Cardiac muscle cell (in vitro differentiated cells and primary cell): ENCODE data around the gene RYR2. TPM values are rescaled to one million over a fixed set of nuclear protein-coding genes. Genes with fewer than 3 reads are reported as not detected.
"Not testable (repeated sequence)": the region's sequence is repeated elsewhere in the genome, so short reads cannot be mapped to it uniquely, and the experiment has no call there.

Experiments used
- DNase-seq, 2 donors: peaks; one replicate each; pipeline versions ENCODE4 v3.0.0 to v3.0.0-alpha.2; 2010 to 2017; ENCODE audit warnings: low read depth in 1 of 2, low spot score in 1 of 2
- H3K27ac ChIP-seq: fragments of 200-600 bp; sonication (generic); 2 replicates; pipeline ENCODE4 v1.5.1; 2016
- H3K27me3 ChIP-seq: fragments of 200-600 bp; sonication (generic); 2 replicates; pipeline ENCODE4 v1.6.0; 2016; ENCODE audit warnings: control low read depth
- H3K36me3 ChIP-seq: fragments of 200-600 bp; sonication (generic); 2 replicates; pipeline ENCODE4 v1.5.1; 2016; ENCODE audit warnings: control low read depth
- H3K4me1 ChIP-seq: fragments of 200-600 bp; sonication (generic); 2 replicates; pipeline ENCODE4 v1.8.1; 2017; ENCODE audit warnings: low read depth, mild to moderate bottlenecking, mixed run types
- H3K4me3 ChIP-seq: fragments of 200-600 bp; sonication (generic); 2 replicates; pipeline ENCODE4 v1.5.1; 2016; ENCODE audit warnings: mild to moderate bottlenecking
- H3K9me3 ChIP-seq: fragments of 200-600 bp; sonication (generic); 2 replicates; pipeline ENCODE4 v1.5.1; 2017; ENCODE audit warnings: low read depth, mild to moderate bottlenecking, control low read depth
- polyA plus RNA-seq: library from polyadenylated mRNA; unstranded; fragments of >200 nt; fragmentation: Nextera tagmentation; extraction: Ambion mirVana; gene quantifications from 2 replicates; pipeline ENCODE4 v1.2.1, GENCODE V29; 2016
- total RNA-seq: library from RNA; depleted of rRNA; stranded (reverse); fragments of >200 nt; gene quantifications from 2 replicates; pipeline ENCODE4 v1.2.3, GENCODE V29; 2016
- TF ChIP-seq, protein P1 (sequence below): IDR thresholded peaks from 2 replicates; pipeline ENCODE4 v1.5.1; 2012; ENCODE audit warnings: low read depth, mild to moderate bottlenecking, low read length

RYR2 gene
- total and polyA plus RNA-seq, 2 experiments from 2014 or later, result 29.8 to 155 TPM

DNA sequence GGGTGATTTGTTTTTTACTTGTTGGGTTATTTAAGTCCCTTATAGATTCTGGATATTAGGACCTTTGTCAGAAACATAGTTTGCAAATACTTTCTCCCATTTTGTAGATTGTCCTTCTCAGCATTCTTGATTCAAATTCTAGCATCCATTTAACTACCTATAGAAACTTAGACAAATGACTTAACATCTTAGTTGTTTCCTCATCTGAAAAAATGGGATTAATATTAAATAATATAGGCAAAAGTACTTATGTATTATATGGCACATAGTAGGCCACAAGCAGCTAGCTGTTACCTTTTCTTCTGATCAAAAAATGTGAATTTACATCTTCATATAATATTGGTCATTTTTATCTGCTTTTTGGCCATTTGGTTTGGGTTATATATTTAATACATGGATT is 541.3 kb downstream of the RYR2 start:
- H3K9me3 ChIP-seq, result no peaks in the 10 kb centered on the region
- H3K27ac ChIP-seq, result no peak overlapping the region
- H3K4me1 ChIP-seq, result no peaks in the 10 kb centered on the region
- H3K4me3 ChIP-seq, result no peak overlapping the region
- peaks cover 9% of the 10 kb centered on the region for H3K36me3 ChIP-seq
- H3K27me3 ChIP-seq, result no peaks in the 10 kb centered on the region
- DNase-seq, result no peak
- TF ChIP-seq, protein P1, sequence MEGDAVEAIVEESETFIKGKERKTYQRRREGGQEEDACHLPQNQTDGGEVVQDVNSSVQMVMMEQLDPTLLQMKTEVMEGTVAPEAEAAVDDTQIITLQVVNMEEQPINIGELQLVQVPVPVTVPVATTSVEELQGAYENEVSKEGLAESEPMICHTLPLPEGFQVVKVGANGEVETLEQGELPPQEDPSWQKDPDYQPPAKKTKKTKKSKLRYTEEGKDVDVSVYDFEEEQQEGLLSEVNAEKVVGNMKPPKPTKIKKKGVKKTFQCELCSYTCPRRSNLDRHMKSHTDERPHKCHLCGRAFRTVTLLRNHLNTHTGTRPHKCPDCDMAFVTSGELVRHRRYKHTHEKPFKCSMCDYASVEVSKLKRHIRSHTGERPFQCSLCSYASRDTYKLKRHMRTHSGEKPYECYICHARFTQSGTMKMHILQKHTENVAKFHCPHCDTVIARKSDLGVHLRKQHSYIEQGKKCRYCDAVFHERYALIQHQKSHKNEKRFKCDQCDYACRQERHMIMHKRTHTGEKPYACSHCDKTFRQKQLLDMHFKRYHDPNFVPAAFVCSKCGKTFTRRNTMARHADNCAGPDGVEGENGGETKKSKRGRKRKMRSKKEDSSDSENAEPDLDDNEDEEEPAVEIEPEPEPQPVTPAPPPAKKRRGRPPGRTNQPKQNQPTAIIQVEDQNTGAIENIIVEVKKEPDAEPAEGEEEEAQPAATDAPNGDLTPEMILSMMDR, result no peak

DNA sequence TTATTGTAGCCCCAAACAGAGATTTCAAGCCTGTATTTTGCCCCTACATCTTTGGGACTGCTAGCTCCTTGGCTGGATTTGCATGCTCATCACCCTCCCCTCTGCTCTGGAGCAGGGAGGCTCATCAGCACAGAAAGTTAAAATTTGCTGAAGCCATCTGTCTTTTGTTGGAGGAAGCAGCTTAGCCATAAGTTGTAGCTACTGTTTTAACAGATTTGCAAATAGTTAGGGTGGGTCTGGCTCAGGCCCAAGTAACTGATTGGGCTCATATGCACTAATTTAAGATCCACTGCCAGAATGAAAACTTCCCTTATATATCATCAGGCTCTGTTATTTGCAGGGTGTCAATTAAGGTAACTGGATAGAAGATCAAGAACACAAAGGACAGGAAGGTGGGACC is 541.8 kb downstream of the RYR2 start:
- Histone ChIP-seq H3K4me3 (no peak overlapping the region), H3K27me3 (no peaks in the 10 kb centered on the region), H3K27ac (no peak overlapping the region), H3K9me3 (no peaks in the 10 kb centered on the region), H3K36me3 (peaks cover 9% of the 10 kb centered on the region), H3K4me1 (no peaks in the 10 kb centered on the region)
- no peak for DNase-seq
- TF ChIP-seq, protein P1, result no peak

DNA sequence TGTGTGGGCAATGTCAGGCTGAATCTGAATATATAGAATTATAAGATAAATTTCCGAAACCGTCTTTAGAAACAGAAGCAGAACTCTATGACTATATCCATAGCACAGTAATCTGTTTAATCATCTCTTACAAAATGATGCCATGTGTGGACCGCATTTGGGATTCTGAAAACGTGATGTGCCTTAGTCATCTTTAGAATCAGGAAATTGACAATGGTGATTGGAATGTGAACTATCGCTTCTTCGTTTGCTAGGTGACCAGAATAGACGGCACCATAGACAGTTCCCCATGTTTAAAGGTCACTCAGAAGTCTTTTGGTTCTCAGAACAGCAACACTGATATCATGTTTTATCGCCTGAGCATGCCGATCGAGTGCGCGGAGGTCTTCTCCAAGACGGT is 548.4 kb downstream of the RYR2 start:
- no peak overlapping the region for H3K4me3 ChIP-seq
- TF ChIP-seq, protein P1, result no peak
- DNase-seq, result no peak
- H3K27ac ChIP-seq, result no peak overlapping the region
- H3K4me1 ChIP-seq, result no peaks in the 10 kb centered on the region
- H3K27me3 ChIP-seq, result no peaks in the 10 kb centered on the region
- no peaks in the 10 kb centered on the region for H3K9me3 ChIP-seq
- peaks cover 53% of the 10 kb centered on the region for H3K36me3 ChIP-seq

DNA sequence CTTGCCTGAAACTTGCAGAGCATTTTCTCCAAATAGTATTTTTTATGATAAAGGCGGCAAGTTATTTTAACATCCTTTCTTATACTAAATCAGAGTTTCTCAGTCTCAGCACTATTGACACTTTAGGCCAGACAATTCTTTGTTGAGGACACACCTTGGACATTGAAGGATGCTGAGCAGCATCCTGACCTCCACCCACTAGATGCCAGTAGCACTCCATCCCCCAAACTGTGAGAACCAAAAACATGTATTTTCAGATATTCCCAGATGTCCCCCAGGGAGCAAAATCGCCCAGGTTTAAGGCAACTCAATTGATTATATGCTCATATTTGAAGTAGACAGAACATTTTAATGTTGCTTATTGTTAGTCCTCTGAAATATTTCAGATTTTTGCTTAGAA is 549.4 kb downstream of the RYR2 start:
- no peaks in the 10 kb centered on the region for H3K27me3 ChIP-seq
- no peaks in the 10 kb centered on the region for H3K9me3 ChIP-seq
- H3K4me1 ChIP-seq, result no peaks in the 10 kb centered on the region
- H3K4me3 ChIP-seq, result no peak overlapping the region
- H3K27ac ChIP-seq, result no peak overlapping the region
- no peak for DNase-seq
- H3K36me3 ChIP-seq, result peaks cover 62% of the 10 kb centered on the region
- TF ChIP-seq, protein P1, result no peak

DNA sequence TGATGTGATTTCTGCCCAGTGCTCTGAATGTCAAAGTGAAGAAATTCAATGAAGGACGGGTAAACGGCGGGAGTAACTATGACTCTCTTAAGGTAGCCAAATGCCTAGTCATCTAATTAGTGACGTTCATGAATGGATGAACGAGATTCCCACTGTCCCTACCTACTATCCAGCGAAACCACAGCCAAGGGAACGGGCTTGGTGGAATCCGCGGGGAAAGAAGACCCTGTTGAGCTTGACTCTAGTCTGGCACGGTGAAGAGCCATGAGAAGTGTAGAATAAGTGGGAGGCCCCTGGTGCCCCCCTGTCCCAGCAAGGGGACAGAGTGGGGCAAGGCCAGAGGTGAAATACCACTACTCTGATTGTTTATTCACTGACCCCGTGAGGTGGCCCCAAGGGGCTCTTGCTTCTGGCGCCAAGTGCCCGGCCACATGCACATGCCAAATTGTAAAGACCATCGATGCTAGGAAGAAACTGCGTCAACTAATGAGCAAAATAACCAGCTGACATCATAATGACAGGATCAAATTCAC is 561.1 kb downstream of the RYR2 start:
- H3K4me1 ChIP-seq, H3K27ac ChIP-seq, H3K9me3 ChIP-seq, H3K4me3 ChIP-seq, H3K27me3 ChIP-seq: not testable (repeated sequence)
- DNase-seq, result peak in 1 of 2 donors; percentile 18
- H3K36me3 ChIP-seq, result peaks cover 41% of the 10 kb centered on the region

DNA sequence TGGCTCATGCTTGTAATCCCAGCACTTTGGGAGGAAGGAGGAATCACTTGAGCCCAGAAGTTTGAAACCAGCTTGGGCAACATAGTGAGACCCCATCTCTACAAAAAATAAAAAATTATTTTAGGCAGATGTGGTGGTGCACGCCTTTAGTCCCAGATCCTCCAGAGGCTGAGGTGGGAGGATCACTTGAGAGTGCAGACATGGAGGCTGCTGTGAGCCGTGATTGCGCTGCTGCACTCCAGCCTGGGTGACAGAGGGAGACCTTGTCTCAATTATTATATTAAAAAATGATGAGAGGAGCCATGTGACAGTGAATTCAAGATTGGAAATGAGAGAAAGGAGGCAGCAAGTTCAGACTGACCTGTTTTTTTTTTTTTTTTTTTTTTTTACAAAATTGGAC is 566.4 kb downstream of the RYR2 start:
- peaks cover 32% of the 10 kb centered on the region for H3K36me3 ChIP-seq
- H3K27me3 ChIP-seq, result no peaks in the 10 kb centered on the region
- H3K4me3 ChIP-seq, result no peak overlapping the region
- DNase-seq, result no peak
- peak overlapping the region; percentile 17 for H3K27ac ChIP-seq
- no peaks in the 10 kb centered on the region for H3K4me1 ChIP-seq
- TF ChIP-seq, protein P1, result no peak
- no peaks in the 10 kb centered on the region for H3K9me3 ChIP-seq
